Neural cell (in vitro differentiated cells): ENCODE measurements around the gene VAX1.

Experiments used
- CTCF ChIP-seq: fragments of 450-650 bp; IDR thresholded peaks from 2 replicates; pipeline ENCODE4 v1.5.1; 2014; ENCODE audit warnings: antibody characterized with exemption, mild to moderate bottlenecking, moderate library complexity; ENCODE audit not compliant: poor library complexity, severe bottlenecking
- EP300 ChIP-seq: fragments of 450-650 bp; conservative IDR thresholded peaks from 2 replicates; pipeline ENCODE4 v1.6.1; 2014; ENCODE audit warnings: antibody characterized with exemption, mild to moderate bottlenecking, moderate library complexity; ENCODE audit not compliant: poor library complexity, severe bottlenecking
- EZH2 ChIP-seq: fragments of 200-600, 300-800 bp; shearing (Covaris generic), sonication (generic); IDR thresholded peaks from 2 replicates; pipeline ENCODE4 v1.6.1; 2014; ENCODE audit warnings: antibody characterized with exemption, low read length, borderline replicate concordance, mild to moderate bottlenecking; ENCODE audit not compliant: insufficient read depth, poor library complexity, severe bottlenecking
- MXI1 ChIP-seq: fragments of 450-650 bp; conservative IDR thresholded peaks from 2 replicates; pipeline ENCODE4 v1.6.1; 2014; ENCODE audit warnings: antibody characterized with exemption, mild to moderate bottlenecking; ENCODE audit not compliant: poor library complexity, severe bottlenecking
- POLR2AphosphoS5 ChIP-seq: IDR thresholded peaks from 2 replicates; pipeline ENCODE4 v1.6.1; 2012
- RAD21 ChIP-seq: fragments of 450-650 bp; conservative IDR thresholded peaks from 2 replicates; pipeline ENCODE4 v1.6.1; 2014; ENCODE audit warnings: antibody characterized with exemption, mild to moderate bottlenecking, moderate library complexity
- REST ChIP-seq: IDR thresholded peaks from 2 replicates; pipeline ENCODE4 v1.6.1; 2012; ENCODE audit warnings: borderline replicate concordance
- SMC3 ChIP-seq: fragments of 450-650 bp; conservative IDR thresholded peaks from 2 replicates; pipeline ENCODE4 v1.6.1; 2014; ENCODE audit warnings: antibody characterized with exemption, mild to moderate bottlenecking, moderate library complexity; ENCODE audit not compliant: poor library complexity
- TAF1 ChIP-seq: IDR thresholded peaks from 2 replicates; pipeline ENCODE4 v1.6.1; 2012; ENCODE audit warnings: low read depth

- TF ChIP-seq RAD21 (no peak), POLR2AphosphoS5 (no peak), CTCF (no peak), REST (no peak), EZH2 (no peak), EP300 (no peak), SMC3 (no peak), MXI1 (no peak), TAF1 (no peak)
Observed at GRCh38 chr10:117130346-117130745, 7.7 kb downstream of the VAX1 start.
